ENCODE measurements around the gene REPS1. TPM values are rescaled to one million over a fixed set of nuclear protein-coding genes. Genes with fewer than 3 reads are reported as not detected.

REPS1 gene
- total RNA-seq, 1 donor from 2014 or later = 58.8 TPM

DNA sequence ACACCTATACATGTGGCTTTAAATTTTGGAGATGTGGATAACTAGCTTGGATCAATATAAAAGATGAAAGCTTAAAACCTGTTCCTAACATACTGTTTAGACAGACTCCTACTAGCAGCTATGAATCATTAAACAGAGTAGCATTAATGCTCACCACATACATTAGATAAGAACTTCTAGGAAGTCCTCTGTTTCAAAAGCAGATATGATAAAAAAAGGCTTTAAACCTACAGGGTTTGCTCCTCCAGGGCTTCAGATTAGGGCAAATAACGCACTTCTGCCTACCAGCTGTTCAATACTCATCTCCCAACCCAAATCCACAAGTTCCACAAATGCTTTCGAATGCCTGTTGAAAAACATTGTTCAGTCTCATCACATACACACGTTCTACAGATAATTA lies 1.5 kb downstream of the REPS1 start:
- ChIA-PET CTCF (interaction anchor here (0.6 to 3.3 kb wide), 6 partner anchors 12 to 388 kb away, joined by 3 to 18 read pairs (median 3); partner anchors contain the start of gene CITED2), POLR2A (interaction anchor here (0.6 to 1.5 kb wide), 5 partner anchors 40 to 386 kb away, joined by 3 to 9 read pairs (median 4); partner anchors contain the start of gene CCDC28A)
- no peaks in the 10 kb centered on the region for H3K27me3 Mint-ChIP-seq
- intact Hi-C loops (cut with micrococcal nuclease) = loop anchor here (2.0 to 10.0 kb wide), 5 partner anchors 18 to 582 kb away; partner anchors contain the start of genes CITED2 and HEBP2
- TF ChIP-seq, protein P1, sequence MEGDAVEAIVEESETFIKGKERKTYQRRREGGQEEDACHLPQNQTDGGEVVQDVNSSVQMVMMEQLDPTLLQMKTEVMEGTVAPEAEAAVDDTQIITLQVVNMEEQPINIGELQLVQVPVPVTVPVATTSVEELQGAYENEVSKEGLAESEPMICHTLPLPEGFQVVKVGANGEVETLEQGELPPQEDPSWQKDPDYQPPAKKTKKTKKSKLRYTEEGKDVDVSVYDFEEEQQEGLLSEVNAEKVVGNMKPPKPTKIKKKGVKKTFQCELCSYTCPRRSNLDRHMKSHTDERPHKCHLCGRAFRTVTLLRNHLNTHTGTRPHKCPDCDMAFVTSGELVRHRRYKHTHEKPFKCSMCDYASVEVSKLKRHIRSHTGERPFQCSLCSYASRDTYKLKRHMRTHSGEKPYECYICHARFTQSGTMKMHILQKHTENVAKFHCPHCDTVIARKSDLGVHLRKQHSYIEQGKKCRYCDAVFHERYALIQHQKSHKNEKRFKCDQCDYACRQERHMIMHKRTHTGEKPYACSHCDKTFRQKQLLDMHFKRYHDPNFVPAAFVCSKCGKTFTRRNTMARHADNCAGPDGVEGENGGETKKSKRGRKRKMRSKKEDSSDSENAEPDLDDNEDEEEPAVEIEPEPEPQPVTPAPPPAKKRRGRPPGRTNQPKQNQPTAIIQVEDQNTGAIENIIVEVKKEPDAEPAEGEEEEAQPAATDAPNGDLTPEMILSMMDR (IDR thresholded peaks at IDR 0.05) = no peak
- H3K9me3 Mint-ChIP-seq = no peaks in the 10 kb centered on the region
- H3K4me3 Mint-ChIP-seq = peak overlapping the region; percentile 88
- ATAC-seq (ENCODE audit: low read depth) (no peak), DNase-seq (no peak)
- H3K27ac Mint-ChIP-seq = peak overlapping the region; percentile 54
- H3K4me1 Mint-ChIP-seq = peaks cover 8% of the 10 kb centered on the region
- peaks cover 1% of the 10 kb centered on the region for H3K36me3 Mint-ChIP-seq (ENCODE audit: low read depth)

GRCh38 chr6:138981416-138981815 lies 6.6 kb downstream of the REPS1 start:
- intact Hi-C loops (cut with micrococcal nuclease) = loop anchor here (10.0 kb wide), 1 partner anchor 577 kb away; the partner anchor contains the start of gene HEBP2
- ATAC-seq (ENCODE audit: low read depth) (no peak), DNase-seq (no peak)
- POLR2A ChIA-PET = no interaction called here
- CTCF ChIA-PET = no interaction called here
- Mint-ChIP-seq H3K4me3 (no peak overlapping the region), H3K9me3 (no peaks in the 10 kb centered on the region), H3K27ac (no peak overlapping the region), H3K27me3 (no peaks in the 10 kb centered on the region), H3K4me1 (peaks cover 34% of the 10 kb centered on the region), H3K36me3 (ENCODE audit: low read depth) (no peaks in the 10 kb centered on the region)
- TF ChIP-seq, protein P1 (IDR thresholded peaks at IDR 0.05) = no peak

GRCh38 chr6:138979813-138980668 lies 8.0 kb downstream of the REPS1 start:
- POLR2A ChIA-PET = interaction anchor here (0.6 kb wide), 1 partner anchor 133 kb away, joined by 7 read pairs; no protein-coding TSS in a partner anchor
- H3K4me1 Mint-ChIP-seq = peaks cover 37% of the 10 kb centered on the region

DNA sequence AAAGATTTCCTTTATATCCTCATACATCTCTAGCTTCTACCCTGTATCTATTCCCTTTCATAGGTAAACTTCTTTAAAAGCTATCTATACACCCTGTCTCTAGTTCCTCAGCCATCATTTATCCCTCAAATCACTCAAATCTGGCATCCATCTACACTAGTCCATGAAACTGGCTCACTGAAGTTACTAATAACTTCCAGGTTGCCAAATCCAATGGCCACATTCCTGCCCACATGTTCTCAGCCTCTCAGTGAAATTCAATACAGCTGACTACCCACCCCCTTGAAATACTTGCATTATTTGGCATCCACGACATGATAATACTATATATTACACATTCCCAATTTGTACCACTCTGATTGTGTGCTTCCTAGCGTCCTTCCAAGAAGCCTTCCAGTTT lies 8.7 kb downstream of the REPS1 start:
- ChIA-PET POLR2A (no interaction called here), CTCF (no interaction called here)
- H3K9me3 Mint-ChIP-seq = no peaks in the 10 kb centered on the region
- no peaks in the 10 kb centered on the region for H3K36me3 Mint-ChIP-seq (ENCODE audit: low read depth)
- no peak overlapping the region for H3K27ac Mint-ChIP-seq
- TF ChIP-seq, protein P1 (IDR thresholded peaks at IDR 0.05) = no peak
- ATAC-seq (ENCODE audit: low read depth) = no peak
- H3K4me3 Mint-ChIP-seq = no peak overlapping the region
- intact Hi-C loops (cut with micrococcal nuclease) = no loop called here
- DNase-seq = no peak
- peaks cover 44% of the 10 kb centered on the region for H3K4me1 Mint-ChIP-seq
- H3K27me3 Mint-ChIP-seq = no peaks in the 10 kb centered on the region

More at GRCh38 chr6:138979813-138980668, 8.0 kb downstream of the REPS1 start:
- CTCF ChIA-PET = no interaction called here
- H3K36me3 Mint-ChIP-seq (ENCODE audit: low read depth) = no peaks in the 10 kb centered on the region
- DNase-seq (no peak), ATAC-seq (ENCODE audit: low read depth) (peak; percentile 61)
- H3K27ac Mint-ChIP-seq = no peak overlapping the region
- no peak overlapping the region for H3K4me3 Mint-ChIP-seq
- no peaks in the 10 kb centered on the region for H3K9me3 Mint-ChIP-seq
- intact Hi-C loops (cut with micrococcal nuclease) = loop anchor here (10.0 kb wide), 1 partner anchor 575 kb away; the partner anchor contains the start of gene HEBP2
- no peaks in the 10 kb centered on the region for H3K27me3 Mint-ChIP-seq
- TF ChIP-seq, protein P1 (IDR thresholded peaks at IDR 0.05) = no peak

DNA sequence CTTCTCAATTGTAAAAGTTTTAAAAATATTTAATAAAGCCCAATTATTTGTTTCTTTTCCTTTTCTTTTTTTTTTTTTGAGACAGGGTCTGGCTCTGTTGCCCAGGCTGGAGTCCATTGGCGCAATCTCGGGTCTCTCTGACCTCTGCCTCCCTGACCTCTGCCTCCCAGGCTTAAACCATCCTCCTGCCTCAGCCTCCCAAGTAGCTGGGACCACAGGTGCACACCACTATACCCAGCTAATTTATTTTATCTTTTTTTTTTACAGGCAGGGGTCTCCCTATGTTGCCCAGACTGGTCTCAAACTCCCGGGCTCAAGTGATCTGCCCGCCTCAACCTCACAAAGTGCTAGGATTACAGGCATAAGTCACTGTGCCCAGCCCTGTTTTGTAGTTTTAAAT lies 9.8 kb downstream of the REPS1 start:
- TF ChIP-seq, protein P1 (IDR thresholded peaks at IDR 0.05) = no peak
- Mint-ChIP-seq H3K9me3 (no peaks in the 10 kb centered on the region), H3K4me1 (peaks cover 53% of the 10 kb centered on the region), H3K27me3 (no peaks in the 10 kb centered on the region), H3K36me3 (ENCODE audit: low read depth) (no peaks in the 10 kb centered on the region), H3K27ac (no peak overlapping the region), H3K4me3 (no peak overlapping the region)
- intact Hi-C loops (cut with micrococcal nuclease) = no loop called here
- DNase-seq = no peak
- ATAC-seq (ENCODE audit: low read depth) = no peak
- ChIA-PET CTCF (no interaction called here), POLR2A (no interaction called here)
